Measurements from ENCODE around the gene FOXK1. TPM values are rescaled to one million over a fixed set of nuclear protein-coding genes. Genes with fewer than 3 reads are reported as not detected.
"Not testable (repeated sequence)": the region's sequence is repeated elsewhere in the genome, so short reads cannot be mapped to it uniquely, and the experiment has no call there.

FOXK1 gene
- total RNA-seq, 2 donors from 2014 or later, result 29.6 to 30.8 TPM

GRCh38 chr7:4689151-4689550 is 7.1 kb downstream of the FOXK1 start:
- no peaks in the 10 kb centered on the region for H3K36me3 ChIP-seq
- H3K4me1 ChIP-seq, result peaks cover 6% of the 10 kb centered on the region
- TF ChIP-seq, protein P1, sequence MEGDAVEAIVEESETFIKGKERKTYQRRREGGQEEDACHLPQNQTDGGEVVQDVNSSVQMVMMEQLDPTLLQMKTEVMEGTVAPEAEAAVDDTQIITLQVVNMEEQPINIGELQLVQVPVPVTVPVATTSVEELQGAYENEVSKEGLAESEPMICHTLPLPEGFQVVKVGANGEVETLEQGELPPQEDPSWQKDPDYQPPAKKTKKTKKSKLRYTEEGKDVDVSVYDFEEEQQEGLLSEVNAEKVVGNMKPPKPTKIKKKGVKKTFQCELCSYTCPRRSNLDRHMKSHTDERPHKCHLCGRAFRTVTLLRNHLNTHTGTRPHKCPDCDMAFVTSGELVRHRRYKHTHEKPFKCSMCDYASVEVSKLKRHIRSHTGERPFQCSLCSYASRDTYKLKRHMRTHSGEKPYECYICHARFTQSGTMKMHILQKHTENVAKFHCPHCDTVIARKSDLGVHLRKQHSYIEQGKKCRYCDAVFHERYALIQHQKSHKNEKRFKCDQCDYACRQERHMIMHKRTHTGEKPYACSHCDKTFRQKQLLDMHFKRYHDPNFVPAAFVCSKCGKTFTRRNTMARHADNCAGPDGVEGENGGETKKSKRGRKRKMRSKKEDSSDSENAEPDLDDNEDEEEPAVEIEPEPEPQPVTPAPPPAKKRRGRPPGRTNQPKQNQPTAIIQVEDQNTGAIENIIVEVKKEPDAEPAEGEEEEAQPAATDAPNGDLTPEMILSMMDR (IDR thresholded peaks at IDR 0.05), result no peak
- intact Hi-C loops (cut with DNase I), result no loop called here
- H3K9me3 ChIP-seq, result no peaks in the 10 kb centered on the region
- H3K27ac ChIP-seq, result no peak overlapping the region
- no peaks in the 10 kb centered on the region for H3K27me3 ChIP-seq
- H3K4me3 ChIP-seq, result no peak overlapping the region
- no peak overlapping the region for H3K9ac ChIP-seq (ENCODE audit: low read depth in 2 of 2, low read length in 2 of 2)
- DNase-seq, result no peak

- no peaks in the 10 kb centered on the region for H3K27me3 ChIP-seq
- H3K9ac ChIP-seq (ENCODE audit: low read depth in 2 of 2, low read length in 2 of 2), result no peak overlapping the region
- TF ChIP-seq, protein P1 (IDR thresholded peaks at IDR 0.05), result no peak
- intact Hi-C loops (cut with DNase I), result no loop called here
- no peaks in the 10 kb centered on the region for H3K36me3 ChIP-seq
- no peaks in the 10 kb centered on the region for H3K9me3 ChIP-seq
- no peak overlapping the region for H3K4me3 ChIP-seq
- H3K4me1 ChIP-seq, result peaks cover 3% of the 10 kb centered on the region
- H3K27ac ChIP-seq, result no peak overlapping the region
- no peak for DNase-seq
These were observed 7.6 kb downstream of the FOXK1 start for GRCh38 chr7:4689668-4690067.

DNA sequence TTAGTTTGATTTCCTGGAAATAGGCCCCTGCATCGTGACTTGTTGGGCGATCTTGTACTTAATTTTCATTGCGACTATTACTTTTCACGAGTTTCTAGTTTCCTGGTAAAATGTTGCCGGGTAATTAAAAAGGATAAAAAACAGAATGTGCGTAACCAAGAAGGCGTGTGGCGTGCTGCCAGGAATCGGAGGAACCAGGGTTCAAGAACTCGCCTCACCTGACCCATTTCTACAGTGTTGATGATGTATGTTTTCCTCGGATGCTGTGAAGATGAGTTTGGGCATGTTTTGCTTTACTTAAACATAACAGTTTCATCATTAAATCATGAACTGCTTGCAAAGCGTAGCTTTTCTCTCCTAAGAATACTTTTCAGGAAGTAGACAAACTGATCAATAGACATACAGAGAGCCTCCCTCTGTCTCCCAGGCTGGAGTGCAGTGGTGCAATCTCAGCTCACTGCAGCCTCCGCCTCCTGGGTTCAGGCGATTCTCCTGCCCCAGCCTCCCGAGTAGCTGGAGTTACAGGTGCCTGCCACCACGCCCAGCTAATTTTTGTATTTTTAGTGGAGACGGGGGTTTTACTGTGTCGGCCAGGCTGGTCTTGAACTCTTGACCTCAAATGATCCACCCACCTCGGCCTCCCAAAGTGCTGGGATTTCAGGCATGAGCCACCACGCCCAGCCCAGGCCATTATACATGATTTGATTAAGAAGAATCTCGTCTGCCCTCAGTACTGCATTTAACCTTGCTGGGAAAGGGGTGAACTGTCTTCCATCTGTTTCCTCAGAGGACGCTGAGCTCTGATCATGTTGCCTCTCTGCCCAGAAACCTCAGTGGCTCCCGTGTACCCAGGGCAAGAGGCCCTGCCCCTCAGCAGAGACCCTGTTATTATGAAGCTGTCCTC is 9.1 kb downstream of the FOXK1 start:
- Histone ChIP-seq H3K9ac (ENCODE audit: low read depth in 2 of 2, low read length in 2 of 2) (no peak overlapping the region), H3K9me3 (no peaks in the 10 kb centered on the region), H3K27ac (no peak overlapping the region), H3K4me1 (no peaks in the 10 kb centered on the region), H3K4me3 (no peak overlapping the region), H3K36me3 (no peaks in the 10 kb centered on the region), H3K27me3 (no peaks in the 10 kb centered on the region)
- TF ChIP-seq, protein P1 (IDR thresholded peaks at IDR 0.05), result no peak
- DNase-seq, result no peak
- intact Hi-C loops (cut with DNase I), result no loop called here

- Histone ChIP-seq H3K36me3 (no peaks in the 10 kb centered on the region), H3K27ac (no peak overlapping the region), H3K4me1 (no peaks in the 10 kb centered on the region), H3K9me3 (no peaks in the 10 kb centered on the region), H3K4me3 (no peak overlapping the region), H3K27me3 (no peaks in the 10 kb centered on the region), H3K9ac (ENCODE audit: low read depth in 2 of 2, low read length in 2 of 2) (no peak overlapping the region)
- intact Hi-C loops (cut with DNase I), result no loop called here
- TF ChIP-seq, protein P1 (IDR thresholded peaks at IDR 0.05), result no peak
- no peak for DNase-seq
These were observed 10.0 kb downstream of the FOXK1 start for GRCh38 chr7:4692055-4692454.

- H3K27ac ChIP-seq; DNase-seq; intact Hi-C loops (cut with DNase I); H3K4me3 ChIP-seq; H3K9me3 ChIP-seq; H3K4me1 ChIP-seq; H3K9ac ChIP-seq (ENCODE audit: low read depth in 2 of 2, low read length in 2 of 2); H3K27me3 ChIP-seq; H3K36me3 ChIP-seq: not testable (repeated sequence)
These were observed 10.5 kb downstream of the FOXK1 start for GRCh38 chr7:4692622-4693021.

DNA sequence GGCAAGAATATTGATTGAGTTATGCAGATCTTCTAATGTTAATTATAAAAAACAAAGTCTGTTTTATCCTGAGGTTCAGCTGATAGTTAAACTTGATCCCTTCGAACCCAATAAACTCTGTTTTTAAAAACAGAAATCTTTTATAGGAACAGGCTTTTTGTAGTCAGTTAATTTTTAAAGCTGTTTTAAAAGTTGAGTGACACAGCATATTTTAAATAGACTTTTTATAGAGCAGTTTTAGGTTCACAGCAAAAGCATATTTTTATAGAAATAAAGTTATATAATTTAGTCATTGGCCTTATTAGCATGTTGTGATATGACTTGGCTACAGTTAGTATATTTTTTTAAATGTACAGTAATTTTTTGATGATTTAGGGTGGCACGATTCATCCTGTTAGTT is 11.1 kb downstream of the FOXK1 start:
- Histone ChIP-seq H3K9ac (ENCODE audit: low read depth in 2 of 2, low read length in 2 of 2) (no peak overlapping the region), H3K9me3 (no peaks in the 10 kb centered on the region), H3K4me1 (no peaks in the 10 kb centered on the region), H3K4me3 (no peak overlapping the region), H3K36me3 (no peaks in the 10 kb centered on the region), H3K27me3 (no peaks in the 10 kb centered on the region), H3K27ac (no peak overlapping the region)
- no peak for DNase-seq
- TF ChIP-seq, protein P1 (IDR thresholded peaks at IDR 0.05), result no peak
- intact Hi-C loops (cut with DNase I), result no loop called here

Measured in colonic mucosa (tissue), 4 donors.